Right renal pelvis (tissue), 4 donors: ENCODE results near the gene MED12L. TPM values are rescaled to one million over a fixed set of nuclear protein-coding genes. Genes with fewer than 3 reads are reported as not detected.
"Not testable (repeated sequence)": the region's sequence is repeated elsewhere in the genome, so short reads cannot be mapped to it uniquely, and the experiment has no call there.

Source experiments
- DNase-seq, 4 donors: peaks; one replicate each; pipeline ENCODE4 v3.0.0-alpha.2; 2013; ENCODE audit warnings: low read depth in 4 of 4, low spot score in 3 of 4, missing footprints in 1 of 4
- polyA plus RNA-seq, 4 donors: library from polyadenylated mRNA; unstranded; fragments of 120-200 nt; gene quantifications; one replicate each; pipeline ENCODE4 v1.2.1, GENCODE V29; 2013; ENCODE audit not compliant: insufficient read length in 4 of 4

MED12L gene
- 1 to 10 TPM; 1.6 to 2.5 (median 2.0) TPM for polyA plus RNA-seq

GRCh38 chr3:151085227-151085888, at the start of gene MED12L:
Gene MED12L (plus strand): TSS chr3:151085664. CDS start chr3:151086927, 1,263 bp downstream.
- peak; percentile 58 to 74 (median 64) for DNase-seq

GRCh38 chr3:151037746-151038477, 47.6 kb upstream of the MED12L start:
- peak in 1 of 4 donors; percentile 26 for DNase-seq

GRCh38 chr3:151044706-151045105, 40.8 kb upstream of the MED12L start:
- DNase-seq = no peak

GRCh38 chr3:151047636-151048035, 37.8 kb upstream of the MED12L start:
- no peak for DNase-seq

- DNase-seq = no peak
Measured at GRCh38 chr3:151051533-151051932, 33.9 kb upstream of the MED12L start.

- DNase-seq = no peak
Measured at GRCh38 chr3:151052346-151052745, 33.1 kb upstream of the MED12L start.

GRCh38 chr3:151052756-151053155, 32.7 kb upstream of the MED12L start:
- no peak for DNase-seq

GRCh38 chr3:151058740-151059139, 26.7 kb upstream of the MED12L start:
- no peak for DNase-seq

GRCh38 chr3:151062611-151063010, 22.9 kb upstream of the MED12L start:
- DNase-seq = no peak

- no peak for DNase-seq
Measured at GRCh38 chr3:151067158-151067557, 18.3 kb upstream of the MED12L start.

GRCh38 chr3:151072842-151073241, 12.6 kb upstream of the MED12L start:
- not testable (repeated sequence) for DNase-seq

- no peak for DNase-seq
Measured at GRCh38 chr3:151074256-151074655, 11.2 kb upstream of the MED12L start.

- DNase-seq = no peak
Measured at GRCh38 chr3:151075869-151076562, 9.4 kb upstream of the MED12L start.

- DNase-seq = no peak
Measured at GRCh38 chr3:151076626-151077025, 8.8 kb upstream of the MED12L start.

GRCh38 chr3:151081082-151081481, 4.4 kb upstream of the MED12L start:
- DNase-seq = not testable (repeated sequence)

GRCh38 chr3:151082880-151083838, 2.3 kb upstream of the MED12L start:
- no peak for DNase-seq

GRCh38 chr3:151084893-151085226, 604 bp upstream of the MED12L start:
- DNase-seq = no peak

GRCh38 chr3:151085889-151086483, 522 bp downstream of the MED12L start:
- DNase-seq = no peak

- peak; percentile 60 to 81 (median 75) for DNase-seq
Measured at GRCh38 chr3:151086484-151087456, 1.3 kb downstream of the MED12L start.
